CD4-positive, alpha-beta T cell treated with Interleukin-10 for 1 hour (primary cell): ENCODE results near the gene ARRDC4.

Experiments used
- DNase-seq: peaks from one replicate; pipeline ENCODE4 v3.0.0-alpha.2; 2020

ARRDC4 gene

GRCh38 chr15:97960364-97961066 lies at the start of gene ARRDC4:
TSS of gene ARRDC4 (plus strand) at chr15:97960703. CDS start at chr15:97960862, 159 bp downstream.
- DNase-seq, result peak; percentile 96

GRCh38 chr15:97914711-97915110 lies 45.8 kb upstream of the ARRDC4 start:
- DNase-seq, result no peak

GRCh38 chr15:97915261-97915660 lies 45.2 kb upstream of the ARRDC4 start:
- no peak for DNase-seq

GRCh38 chr15:97921296-97921865 lies 39.1 kb upstream of the ARRDC4 start:
- no peak for DNase-seq

GRCh38 chr15:97929456-97930229 lies 30.9 kb upstream of the ARRDC4 start:
- no peak for DNase-seq

- DNase-seq, result no peak
Measured at GRCh38 chr15:97930230-97930629, 30.3 kb upstream of the ARRDC4 start.

GRCh38 chr15:97931314-97931713 lies 29.2 kb upstream of the ARRDC4 start:
- DNase-seq, result no peak

- DNase-seq, result no peak
Measured at GRCh38 chr15:97933589-97933988, 26.9 kb upstream of the ARRDC4 start.

- no peak for DNase-seq
Measured at GRCh38 chr15:97940993-97941392, 19.5 kb upstream of the ARRDC4 start.

GRCh38 chr15:97941572-97941971 lies 18.9 kb upstream of the ARRDC4 start:
- no peak for DNase-seq

- no peak for DNase-seq
Measured at GRCh38 chr15:97944724-97945123, 15.8 kb upstream of the ARRDC4 start.

- no peak for DNase-seq
Measured at GRCh38 chr15:97947465-97948260, 12.8 kb upstream of the ARRDC4 start.

- DNase-seq, result no peak
Measured at GRCh38 chr15:97953254-97953653, 7.2 kb upstream of the ARRDC4 start.

- no peak for DNase-seq
Measured at GRCh38 chr15:97953748-97954147, 6.8 kb upstream of the ARRDC4 start.

GRCh38 chr15:97955035-97955434 lies 5.5 kb upstream of the ARRDC4 start:
- DNase-seq, result no peak

GRCh38 chr15:97955529-97955928 lies 5.0 kb upstream of the ARRDC4 start:
- DNase-seq, result no peak

GRCh38 chr15:97959724-97960363 lies 659 bp upstream of the ARRDC4 start:
- no peak for DNase-seq

- peak; percentile 11 for DNase-seq
Measured at GRCh38 chr15:97961067-97961954, 808 bp downstream of the ARRDC4 start.

- DNase-seq, result no peak
Measured at GRCh38 chr15:97962263-97962662, 1.8 kb downstream of the ARRDC4 start.

- DNase-seq, result no peak
Measured at GRCh38 chr15:97963779-97964178, 3.3 kb downstream of the ARRDC4 start.

- no peak for DNase-seq
Measured at GRCh38 chr15:97966246-97966645, 5.7 kb downstream of the ARRDC4 start.
